T-helper 2 cell (primary cell): ENCODE data around the gene NFIX.

Source experiments
- DNase-seq, 5 experiments: peaks; one replicate each; pipeline versions ENCODE4 v3.0.0 to v3.0.0-alpha.2; 2012 to 2022

Gene NFIX

DNA sequence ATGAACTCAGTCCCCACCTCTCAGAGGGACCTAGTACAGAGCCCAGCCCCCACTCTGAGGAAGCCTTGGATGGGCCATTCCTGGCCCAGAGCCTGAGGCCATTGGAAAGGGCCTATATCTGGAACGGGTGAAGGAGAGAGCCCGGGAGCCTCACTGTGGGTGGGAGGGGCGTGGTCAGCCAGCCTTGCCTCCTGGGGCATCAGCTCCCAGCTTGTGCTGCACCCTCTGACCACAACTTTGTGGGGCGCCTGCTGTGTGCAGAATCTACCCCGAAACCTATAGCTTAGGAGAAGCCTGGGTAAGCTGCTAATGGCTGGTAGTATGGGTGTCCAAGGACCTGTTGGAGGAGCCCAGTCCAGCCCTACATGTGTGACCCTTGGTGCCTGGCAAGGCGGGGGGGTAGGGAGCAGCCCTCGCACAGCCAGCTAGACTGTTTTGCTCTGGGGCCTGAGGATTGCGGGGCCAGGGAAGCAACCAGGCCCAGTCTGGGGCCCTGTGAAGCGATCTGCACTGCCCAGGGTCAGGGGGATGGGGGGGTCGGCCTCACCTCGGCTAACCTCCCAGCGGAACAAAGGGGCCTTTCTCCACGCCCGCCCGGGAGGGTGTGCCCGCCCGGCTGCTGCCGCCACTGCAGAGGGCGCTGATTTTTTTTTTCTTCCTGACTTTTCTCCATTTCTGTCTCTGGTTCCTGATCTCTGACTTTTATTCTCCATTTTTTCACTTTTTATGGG is 65.1 kb downstream of the NFIX start:
- no peak for DNase-seq

DNA sequence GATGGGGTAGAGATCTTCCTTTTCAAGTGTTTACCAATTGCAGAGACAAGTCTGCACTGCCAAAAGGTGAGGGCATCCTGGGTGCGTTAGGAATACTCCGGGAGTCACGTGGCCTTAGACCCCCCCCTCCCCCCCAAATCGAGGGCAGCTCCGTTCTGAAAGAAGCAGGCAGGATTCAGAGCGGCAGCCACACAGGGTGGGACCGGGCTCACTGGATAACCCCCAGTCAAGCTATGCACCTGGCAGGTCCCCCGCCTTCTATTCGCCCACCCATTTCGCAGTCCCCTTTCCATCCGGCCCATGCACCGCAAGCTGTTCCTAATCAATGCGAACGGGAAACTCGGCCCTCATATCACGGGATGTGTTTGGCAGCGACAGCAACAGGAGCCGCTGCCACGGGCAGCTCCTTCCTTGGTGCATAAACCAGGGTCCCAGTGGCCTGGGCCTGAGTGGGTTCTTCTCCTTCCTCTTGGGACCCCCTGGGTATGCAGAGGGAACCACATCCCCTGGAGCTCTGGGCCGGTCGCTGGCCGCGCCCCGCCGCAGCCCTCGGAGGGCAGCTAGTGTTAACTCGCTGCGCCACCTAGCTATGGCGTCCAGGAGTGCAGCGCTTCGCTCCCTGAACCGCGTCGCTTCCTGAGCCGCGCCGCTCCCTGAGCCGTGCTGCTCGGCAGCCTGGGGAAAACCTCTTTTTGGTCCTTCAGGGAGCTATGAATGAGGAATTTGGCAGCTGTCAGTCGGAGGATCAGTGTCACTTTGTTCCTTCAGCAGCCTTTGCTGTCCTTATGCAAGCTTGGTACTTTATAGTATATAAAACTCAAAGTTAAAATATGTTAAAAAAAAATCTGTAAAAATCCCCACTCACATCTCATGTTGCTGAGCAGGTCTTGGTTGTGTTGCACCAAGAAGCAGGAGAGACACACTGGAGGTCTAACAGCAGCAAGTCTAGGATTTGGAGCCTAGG is 66.0 kb downstream of the NFIX start:
- DNase-seq = peak; percentile 56 to 71 (median 60)

GRCh38 chr19:13062317-13062716 is 67.0 kb downstream of the NFIX start:
- DNase-seq = no peak

DNA sequence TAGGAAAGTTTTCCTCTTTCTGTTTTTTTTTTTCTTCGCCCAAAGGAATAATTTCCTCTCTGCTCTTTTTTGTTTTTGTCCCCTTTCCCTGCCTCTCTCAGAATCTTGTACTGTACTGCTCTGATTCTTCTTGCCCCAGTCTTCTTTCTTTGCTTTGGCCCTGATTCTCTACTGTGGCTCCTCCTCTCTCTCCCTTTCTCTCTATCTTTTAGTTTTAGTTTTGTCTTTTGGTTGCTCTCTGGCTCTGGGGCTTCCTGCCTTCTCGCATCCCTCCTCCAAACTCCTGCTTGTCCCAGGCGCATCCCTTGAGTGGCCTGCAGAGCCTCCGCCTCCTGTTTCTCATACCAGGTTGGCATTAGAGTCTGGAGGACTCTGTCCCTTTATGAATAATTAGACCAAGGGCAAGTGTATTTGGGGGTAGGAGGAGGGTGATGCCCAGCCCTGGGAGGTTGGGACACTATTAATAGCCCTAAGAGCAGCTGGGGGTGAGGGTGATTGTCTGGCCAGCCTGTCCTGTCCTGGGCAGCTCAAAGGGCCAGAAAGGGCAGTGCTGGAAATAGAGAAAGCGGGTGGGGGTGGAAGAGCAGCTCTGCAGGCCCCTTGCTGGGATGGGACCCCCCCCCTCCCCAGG is 68.3 kb downstream of the NFIX start:
- no peak for DNase-seq

DNA sequence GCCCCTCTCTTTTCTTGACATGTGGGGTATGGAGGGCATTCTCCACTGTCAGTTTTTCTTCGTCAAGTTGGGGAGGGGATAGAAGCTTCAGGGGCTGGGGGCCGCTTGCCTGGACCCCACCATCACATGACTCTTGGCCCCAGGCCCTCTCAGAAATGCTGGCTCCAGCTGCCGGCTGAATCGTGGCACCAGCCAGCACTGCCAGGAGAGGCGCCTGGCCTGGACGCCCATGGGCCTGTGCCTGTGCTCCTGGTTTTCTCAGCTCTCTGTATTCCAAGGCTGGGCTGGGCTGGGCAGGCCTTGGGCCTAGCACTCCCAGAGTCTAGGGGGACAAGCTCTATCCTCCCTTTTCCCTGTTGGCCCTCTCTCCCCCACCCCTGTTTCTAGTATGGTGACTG is 68.8 kb downstream of the NFIX start:
- no peak for DNase-seq

GRCh38 chr19:13066226-13066625 is 71.0 kb downstream of the NFIX start:
- DNase-seq = no peak

GRCh38 chr19:13066933-13067807 is 71.9 kb downstream of the NFIX start:
- DNase-seq = no peak

GRCh38 chr19:13068085-13068846 is 73.0 kb downstream of the NFIX start:
- DNase-seq = no peak

GRCh38 chr19:13069415-13070359 is 74.4 kb downstream of the NFIX start:
- DNase-seq = no peak

- DNase-seq = no peak
These were observed 75.3 kb downstream of the NFIX start for GRCh38 chr19:13070425-13071140.

- DNase-seq = no peak
These were observed 76.3 kb downstream of the NFIX start for GRCh38 chr19:13071444-13072187.

- no peak for DNase-seq
These were observed 77.1 kb downstream of the NFIX start for GRCh38 chr19:13072188-13072908.

- no peak for DNase-seq
These were observed 78.0 kb downstream of the NFIX start for GRCh38 chr19:13073263-13073662.

- DNase-seq = no peak
These were observed 79.1 kb downstream of the NFIX start for GRCh38 chr19:13074378-13074777.

- DNase-seq = no peak
These were observed 81.0 kb downstream of the NFIX start for GRCh38 chr19:13076320-13076719.

DNA sequence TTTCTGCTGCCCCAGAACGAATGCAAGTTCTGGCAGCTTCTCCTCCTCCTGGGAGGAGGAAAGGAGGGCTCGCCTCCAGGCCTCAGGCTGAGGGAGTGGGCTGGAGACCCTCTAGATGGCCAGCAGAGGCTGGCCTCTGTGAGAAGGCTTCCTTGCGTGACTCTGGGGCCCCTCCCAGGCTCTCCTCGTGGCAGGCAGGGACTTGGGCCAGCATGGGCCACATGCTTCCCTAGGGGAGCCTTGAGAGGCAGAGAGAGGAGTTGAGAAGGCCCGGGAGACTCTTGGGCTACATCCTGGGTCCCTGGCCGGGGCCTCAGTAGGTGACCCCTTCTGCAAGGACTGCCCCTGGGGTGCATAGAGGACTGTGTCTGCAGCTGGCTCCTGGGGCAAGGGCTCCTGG is 81.5 kb downstream of the NFIX start:
- no peak for DNase-seq

DNA sequence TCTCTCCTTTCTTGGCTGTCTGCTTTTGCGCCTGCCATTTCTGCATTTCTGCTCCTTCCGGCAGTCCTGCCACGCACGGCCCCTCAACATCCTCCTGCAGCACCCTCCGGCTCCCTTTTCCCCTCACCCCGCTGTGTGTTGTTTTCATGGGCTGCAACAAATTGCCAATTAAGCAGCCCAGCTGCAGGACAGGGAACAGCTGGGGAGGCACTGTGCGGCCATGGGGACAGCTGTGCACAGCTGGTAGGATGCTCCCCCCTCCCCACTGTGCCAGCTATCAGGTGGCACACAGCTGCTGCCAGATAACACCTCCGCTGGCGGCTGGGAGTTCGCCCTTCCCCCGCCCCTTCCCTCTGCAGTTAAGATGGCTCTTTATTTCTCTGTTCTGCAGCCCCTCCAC is 82.0 kb downstream of the NFIX start:
- DNase-seq = no peak

GRCh38 chr19:13078381-13078780 is 83.1 kb downstream of the NFIX start:
- DNase-seq = no peak
